GM19324 (cell line): Measurements from ENCODE around the gene IMMP2L.

Experiments
- ATAC-seq: cut with Tn5 transposase; IDR thresholded peaks from one replicate; pipeline ENCODE4 v1.9.1; 2021; ENCODE audit warnings: mild to moderate bottlenecking, moderate library complexity; ENCODE audit not compliant: unreplicated experiment, low FRiP score

The IMMP2L gene

DNA sequence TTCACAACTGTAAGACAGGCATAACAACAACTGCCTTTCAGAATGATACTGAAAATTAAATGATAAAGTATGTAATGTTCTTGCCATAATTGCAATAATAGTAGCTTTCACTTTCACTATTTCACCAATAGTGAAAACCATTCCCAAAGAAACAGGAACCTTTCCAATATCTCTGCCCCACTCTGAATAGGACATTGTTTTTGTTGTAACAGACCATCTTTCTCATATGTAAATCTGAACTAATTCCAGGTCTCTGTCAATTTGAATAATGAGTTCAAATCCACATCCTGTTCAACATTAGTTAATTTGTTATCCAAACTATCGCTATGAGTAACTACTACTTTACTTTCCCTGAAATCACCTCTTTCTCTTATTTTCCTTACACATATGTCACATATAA, 323.4 kb downstream of the IMMP2L start:
- ATAC-seq: no peak

DNA sequence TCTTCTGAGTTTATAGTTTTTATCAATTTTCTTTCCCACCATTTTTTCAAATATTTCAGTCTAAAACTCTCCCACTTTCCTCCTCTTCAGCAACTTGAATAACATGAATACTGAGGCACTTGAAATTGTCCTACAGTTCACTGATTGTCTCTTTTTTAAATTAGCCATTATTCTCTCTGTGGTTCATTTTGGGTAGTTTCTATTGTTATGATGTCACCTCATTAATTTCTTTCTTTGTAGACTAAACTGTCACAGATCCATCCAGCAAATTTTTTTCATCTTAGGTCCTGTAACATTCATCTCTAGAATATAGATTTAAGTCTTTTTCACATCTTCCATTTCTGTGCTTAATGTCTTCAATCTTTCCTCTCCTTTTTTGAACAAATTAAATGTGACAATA, 326.6 kb downstream of the IMMP2L start:
- no peak for ATAC-seq

DNA sequence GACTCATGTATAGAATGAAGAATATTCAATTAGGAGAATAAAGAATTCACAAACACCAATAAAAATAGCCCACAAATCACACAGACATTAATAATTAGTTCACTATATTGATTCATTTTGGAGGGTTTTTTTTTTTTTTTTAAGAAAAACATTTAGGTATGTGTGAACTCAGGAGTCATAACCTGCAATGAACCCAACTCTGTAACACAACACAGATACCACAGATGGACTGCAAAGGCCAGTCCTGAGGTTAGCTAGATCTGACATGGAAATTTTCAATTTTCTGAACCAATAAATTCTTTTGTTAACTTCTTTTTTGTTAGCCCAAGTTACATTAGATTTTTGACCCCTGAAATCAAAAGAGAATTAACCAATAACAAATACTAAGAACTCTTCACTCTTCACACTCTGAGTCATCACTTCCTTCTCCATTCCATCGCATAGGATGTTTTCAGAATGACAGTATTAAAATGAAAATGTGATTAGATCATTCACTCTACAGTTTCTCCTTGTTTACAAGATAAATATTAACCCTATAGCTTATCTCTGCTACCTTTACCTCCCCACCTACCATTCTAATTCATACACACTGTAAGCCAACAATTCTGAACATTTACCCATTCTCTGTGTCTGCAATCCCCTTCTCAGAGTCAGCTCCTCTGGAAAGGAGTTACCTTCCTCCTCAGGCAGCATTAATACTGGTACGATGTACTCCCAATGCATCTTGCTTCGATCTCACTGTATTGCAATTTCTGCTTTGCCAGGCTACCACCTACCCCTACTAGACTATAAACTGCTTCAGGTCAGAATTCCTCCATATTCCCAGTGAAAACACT, 329.8 kb downstream of the IMMP2L start:
- ATAC-seq: peak; percentile 66

DNA sequence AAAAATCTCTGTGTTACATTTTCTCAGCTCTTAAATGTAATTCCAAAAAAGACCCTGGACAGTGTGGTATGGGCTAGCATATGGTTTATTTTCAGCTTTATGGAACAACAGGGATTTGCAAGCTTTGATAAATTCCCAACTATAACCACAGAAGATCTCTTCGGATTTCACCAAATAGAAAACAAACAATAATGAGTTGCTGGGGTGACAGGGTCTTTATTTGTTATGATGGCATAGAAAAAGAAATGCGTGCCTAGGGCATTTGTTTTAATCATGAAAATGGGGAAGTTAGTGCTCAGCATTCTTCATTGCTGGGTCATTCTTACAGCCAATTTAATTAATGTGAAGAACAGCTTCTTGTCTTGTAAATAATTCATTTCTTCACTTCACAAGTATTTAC, 332.4 kb downstream of the IMMP2L start:
- no peak for ATAC-seq

DNA sequence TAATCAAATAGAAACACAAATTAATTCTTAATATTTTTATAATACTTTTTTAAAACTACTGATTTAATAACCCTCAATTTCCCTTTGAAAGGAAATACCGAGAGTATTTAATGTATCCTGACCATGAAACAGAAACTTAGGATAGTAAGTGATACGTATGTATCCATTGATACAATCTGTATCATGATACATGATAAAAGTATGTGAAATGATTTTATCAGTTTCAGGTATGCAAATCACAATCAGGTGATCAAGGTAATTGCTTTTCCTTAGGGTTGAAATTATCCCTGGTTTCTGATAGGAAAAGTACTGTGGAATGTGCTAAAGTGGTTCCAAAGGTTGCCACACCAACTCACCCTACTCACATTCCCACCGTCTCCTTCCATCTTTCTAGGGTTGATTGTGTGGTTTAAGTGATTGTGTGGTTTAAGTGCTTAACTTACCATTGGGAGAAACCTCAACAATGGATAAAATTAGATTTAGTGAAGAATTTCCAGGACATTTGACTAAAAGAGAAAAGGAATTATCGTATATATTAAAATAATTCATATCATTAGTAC, 333.0 kb downstream of the IMMP2L start:
- ATAC-seq: no peak

DNA sequence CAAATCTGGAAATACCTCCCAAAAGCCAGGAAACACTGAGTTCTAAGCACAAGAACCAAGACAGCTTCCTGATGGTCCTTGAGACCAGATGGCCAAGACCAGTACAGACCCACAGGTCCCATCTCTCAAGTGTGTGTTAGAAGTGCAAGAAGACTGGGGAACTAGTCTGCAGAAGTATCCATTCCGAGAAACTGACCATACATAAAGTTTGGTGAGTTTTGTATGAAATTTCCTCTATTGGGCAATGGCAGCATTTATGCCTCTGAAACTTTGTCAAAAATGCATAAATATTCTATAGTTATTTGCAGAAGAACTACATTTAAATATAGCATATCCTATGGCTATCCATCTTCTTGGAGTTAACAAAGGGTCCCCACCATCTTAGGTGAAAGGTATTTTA, 333.9 kb downstream of the IMMP2L start:
- no peak for ATAC-seq

DNA sequence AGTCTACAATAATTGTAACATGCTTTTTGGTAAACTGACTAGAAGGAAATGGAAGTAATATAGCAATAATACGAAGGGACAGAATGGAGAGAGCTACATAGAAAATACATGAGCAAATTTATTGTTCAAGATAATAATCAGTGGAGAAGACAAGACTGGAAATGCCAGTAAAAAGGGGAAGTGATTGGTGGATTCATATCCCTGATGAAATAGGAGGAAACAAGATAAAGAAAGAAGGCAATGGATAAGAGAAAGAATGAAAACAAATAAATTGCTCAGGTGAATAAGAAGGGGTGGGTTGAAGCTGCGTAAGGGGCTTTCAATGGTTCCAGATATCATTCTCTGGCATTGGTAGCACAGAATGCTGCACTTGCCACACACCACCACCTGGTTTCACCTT, 335.5 kb downstream of the IMMP2L start:
- no peak for ATAC-seq

DNA sequence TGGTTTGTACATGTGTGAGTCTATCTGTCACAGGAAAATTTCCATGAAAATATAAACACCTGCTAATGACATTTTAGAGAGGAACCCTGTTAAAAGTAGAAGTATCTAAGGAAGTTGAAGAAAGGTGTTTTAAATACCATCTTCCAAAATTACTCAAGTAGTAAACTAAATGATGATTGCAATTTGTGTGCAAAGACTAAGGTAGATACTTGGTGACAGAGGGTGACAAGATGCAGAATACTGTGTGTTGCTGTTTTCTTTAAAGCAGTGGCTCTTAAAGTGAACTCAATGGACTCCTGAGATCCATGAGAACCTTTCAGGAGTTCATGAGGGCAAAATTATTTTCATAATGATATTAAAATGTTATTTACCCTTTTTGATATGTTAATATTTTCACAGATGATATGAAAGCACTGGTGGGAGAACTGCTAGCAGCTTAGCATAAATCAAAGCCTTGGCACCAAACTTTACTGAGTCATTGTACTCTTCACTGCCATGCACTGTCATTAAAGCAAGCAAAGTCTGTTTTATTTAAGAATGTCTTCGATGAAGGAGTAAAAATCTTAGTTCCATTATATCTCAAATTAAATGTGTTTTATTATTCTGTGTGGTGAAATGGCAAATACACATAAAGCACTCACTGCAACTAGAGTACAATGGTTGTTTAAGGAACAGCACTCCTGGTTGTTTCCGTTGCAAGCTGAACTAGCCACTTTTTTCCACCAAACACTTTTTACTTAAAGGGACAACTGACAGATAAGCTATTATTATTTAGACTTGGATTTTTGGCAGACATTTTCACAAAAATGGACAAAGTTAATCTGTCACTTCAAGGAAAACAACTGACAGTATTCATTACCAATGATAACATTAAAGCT, 337.7 kb downstream of the IMMP2L start:
- ATAC-seq: no peak

DNA sequence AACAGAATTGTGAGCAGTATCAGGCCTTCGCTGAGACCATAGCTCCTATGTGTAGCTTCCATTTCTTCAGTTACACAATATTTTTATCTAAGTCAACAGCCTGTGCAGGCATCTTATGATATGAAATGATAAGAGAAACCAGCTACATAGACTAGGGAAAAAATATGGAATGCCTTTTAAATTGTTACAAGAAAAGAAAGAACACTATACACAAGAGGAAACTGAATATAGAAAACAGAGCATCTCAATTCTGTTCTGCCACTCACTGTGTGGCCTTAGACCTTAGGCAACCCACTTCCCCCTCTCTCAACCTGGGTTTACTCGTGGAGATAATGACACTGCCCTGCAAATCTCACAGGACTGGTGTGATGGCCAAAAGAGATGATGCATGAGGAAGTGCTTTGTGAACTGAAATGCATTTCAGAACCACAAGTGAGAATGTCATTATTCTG, 338.5 kb downstream of the IMMP2L start:
- ATAC-seq: no peak

DNA sequence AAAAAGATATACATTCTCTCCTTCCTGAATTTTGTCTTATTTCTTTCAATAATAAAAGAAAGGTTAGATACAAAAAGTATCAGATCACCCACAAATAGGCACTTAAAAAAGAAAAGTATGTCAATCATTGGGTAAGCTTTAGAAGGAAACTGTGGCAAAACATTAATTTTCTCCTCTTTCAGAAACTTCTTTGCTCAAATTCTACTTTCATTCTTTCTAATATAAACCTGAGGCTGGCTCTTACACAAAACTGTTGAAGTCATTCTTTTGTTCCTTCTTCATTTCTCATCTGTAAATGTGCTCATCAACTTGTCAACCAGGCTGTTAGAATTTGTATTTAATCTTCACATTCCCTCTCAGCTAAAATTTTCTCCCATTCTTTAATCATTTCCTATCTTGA, 346.7 kb downstream of the IMMP2L start:
- ATAC-seq: no peak

DNA sequence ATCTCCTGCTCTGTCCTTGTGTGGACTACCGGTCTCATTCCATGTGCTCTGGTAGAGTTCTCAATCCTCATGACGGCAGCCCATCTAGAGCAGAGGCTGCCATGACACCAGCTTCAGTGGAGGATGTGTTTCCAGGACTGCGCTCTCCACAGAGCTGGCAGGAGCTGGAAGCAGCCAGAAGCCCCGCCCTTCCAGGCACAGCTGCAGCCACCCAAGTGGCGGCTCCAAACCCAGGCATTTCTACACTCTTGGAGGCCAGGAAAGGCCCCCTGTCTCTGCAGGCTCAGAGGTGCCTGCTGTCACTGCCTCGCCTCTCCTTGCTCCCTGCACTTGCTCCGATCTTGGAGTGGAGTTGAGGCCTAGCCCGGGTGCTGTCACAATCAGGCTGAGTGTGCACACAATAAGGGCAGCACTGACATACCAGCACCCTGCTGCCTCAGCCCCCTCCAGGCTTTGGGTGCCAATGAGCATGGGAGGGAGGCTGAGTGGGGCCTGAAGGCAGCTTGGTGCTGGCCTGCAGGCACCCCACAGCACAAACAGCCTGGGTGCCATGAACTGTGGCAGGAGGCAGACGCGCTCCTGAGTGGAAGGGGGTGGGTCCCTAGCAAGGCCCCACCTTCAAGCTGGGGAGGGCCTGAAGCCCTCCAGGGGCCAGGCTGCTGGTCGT, 349.3 kb downstream of the IMMP2L start:
- ATAC-seq: no peak

DNA sequence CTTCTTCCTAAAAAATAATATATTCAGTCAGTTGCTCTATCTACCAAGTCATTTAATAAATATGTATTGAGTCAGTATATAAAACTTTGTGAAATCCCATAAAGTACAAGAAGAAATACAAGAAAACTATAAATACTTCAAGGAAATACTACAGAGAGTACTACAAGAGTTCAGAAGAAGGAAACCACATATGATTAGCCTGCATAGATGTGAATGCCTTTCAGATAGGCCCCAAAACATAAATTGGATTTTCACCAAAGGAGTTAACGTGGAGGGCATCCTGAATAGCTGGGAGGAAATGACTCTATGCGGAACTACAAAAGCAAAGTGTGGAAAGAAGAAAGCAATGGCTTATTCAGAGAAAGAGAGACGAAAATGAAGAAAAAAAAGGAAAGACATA, 351.3 kb downstream of the IMMP2L start:
- no peak for ATAC-seq

DNA sequence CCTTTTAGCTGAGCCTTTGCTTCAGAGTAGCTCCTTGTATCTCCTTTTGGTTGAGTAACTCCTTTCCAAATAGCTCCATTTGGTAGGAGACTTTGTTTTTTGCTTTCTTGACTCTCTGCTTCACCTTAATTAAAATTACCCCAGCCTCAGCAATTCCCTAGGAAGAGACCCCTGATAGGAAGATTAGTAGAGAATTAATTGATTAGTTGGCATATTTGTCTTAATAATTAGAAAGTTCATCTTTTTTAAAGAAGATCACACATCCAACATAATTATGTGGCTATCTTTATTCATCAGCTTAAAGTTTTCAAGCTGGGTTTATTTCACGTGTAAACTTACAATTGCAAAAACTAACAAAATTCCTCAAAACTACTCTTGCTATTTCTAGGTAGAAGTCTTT, 352.2 kb downstream of the IMMP2L start:
- no peak for ATAC-seq

DNA sequence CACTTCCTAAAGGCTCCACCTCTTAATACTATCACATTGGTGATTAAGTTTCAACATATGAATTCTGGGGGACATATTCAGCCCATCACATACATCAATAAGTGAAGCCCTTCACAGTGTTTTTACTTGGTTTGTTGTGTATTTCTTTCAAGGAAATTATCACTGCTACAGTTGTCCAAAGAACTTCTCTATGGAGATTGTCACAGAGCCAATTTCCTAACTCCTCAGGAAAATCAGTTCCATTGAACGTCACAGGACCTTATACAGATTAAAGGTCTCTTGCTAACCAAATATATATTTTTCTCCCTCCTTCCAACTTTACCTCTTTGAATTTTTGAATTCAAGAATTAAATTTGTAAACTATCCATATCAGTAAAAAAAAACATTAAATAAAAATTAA, 357.0 kb downstream of the IMMP2L start:
- ATAC-seq: no peak

DNA sequence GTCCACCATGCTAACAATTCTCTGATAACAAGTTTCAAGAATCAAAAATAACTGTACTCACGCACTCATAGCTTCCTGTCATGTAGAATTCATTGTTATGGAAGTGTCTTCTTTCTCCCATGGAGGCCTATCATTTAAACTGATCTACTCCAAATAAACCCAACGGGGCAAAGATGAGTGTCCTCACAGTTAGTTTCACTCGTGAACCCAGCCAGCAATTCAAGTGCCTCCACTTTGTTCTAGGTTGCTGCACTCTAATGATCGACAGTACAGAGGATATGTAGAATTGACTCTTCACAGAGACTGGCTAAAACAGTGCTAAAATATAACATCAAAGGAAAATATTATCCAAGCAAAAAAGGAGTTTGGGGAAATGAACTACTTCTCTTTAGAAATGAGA, 360.0 kb downstream of the IMMP2L start:
- ATAC-seq: no peak

DNA sequence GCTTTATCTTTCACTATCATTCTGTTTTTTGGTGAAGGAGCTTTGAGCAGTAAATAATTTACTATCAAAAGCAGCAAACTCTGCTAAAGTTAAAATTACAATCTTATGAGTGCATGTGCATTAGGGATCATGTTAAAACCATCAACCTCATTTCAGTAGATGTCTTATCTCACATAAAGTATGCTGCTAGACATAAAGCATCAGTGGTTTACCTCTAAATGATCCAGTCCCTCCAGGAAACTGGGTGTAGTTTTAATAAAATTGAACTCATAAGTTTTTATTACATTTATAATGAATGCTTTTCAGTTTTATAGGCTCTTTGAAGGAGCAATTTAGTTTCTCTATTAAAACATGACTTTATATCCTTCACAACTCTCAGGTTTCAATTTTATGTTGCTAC, 362.6 kb downstream of the IMMP2L start:
- ATAC-seq: no peak

DNA sequence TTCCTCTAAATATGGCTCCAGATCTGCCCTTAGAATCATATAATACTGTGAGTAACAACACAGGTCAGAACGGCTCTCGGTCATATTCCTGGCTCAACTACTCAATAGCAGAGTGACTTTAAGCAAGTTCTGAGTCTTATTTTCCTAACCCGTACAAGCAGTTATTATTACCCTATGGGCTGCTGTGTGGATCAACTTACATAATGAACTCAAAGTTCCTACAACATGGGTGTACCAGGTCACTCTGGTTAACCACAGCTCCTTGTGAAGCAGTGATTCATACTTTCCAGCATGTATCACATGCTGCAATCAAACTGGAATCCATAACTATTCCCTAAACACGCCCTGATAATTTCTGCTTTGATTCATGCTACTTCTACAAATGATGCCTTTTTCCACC, 364.0 kb downstream of the IMMP2L start:
- ATAC-seq: no peak

DNA sequence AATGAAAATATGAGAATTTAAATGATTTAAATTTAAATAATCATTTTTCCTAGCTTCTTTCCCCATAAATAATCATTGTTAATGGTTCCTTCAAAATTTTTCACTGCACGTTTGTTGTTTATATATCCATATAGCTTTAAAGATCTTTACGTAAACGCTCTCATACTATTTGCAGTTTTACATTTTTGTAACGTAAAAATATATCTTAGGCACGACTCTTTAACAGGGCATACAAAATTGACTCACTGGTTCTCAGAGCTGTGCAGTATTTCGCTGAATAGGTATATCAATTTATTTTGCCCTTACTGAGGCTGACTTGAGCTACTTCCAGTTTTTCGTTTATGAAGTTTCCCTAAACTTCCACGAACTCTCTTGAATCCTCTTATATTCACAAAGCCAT, 365.6 kb downstream of the IMMP2L start:
- ATAC-seq: no peak

DNA sequence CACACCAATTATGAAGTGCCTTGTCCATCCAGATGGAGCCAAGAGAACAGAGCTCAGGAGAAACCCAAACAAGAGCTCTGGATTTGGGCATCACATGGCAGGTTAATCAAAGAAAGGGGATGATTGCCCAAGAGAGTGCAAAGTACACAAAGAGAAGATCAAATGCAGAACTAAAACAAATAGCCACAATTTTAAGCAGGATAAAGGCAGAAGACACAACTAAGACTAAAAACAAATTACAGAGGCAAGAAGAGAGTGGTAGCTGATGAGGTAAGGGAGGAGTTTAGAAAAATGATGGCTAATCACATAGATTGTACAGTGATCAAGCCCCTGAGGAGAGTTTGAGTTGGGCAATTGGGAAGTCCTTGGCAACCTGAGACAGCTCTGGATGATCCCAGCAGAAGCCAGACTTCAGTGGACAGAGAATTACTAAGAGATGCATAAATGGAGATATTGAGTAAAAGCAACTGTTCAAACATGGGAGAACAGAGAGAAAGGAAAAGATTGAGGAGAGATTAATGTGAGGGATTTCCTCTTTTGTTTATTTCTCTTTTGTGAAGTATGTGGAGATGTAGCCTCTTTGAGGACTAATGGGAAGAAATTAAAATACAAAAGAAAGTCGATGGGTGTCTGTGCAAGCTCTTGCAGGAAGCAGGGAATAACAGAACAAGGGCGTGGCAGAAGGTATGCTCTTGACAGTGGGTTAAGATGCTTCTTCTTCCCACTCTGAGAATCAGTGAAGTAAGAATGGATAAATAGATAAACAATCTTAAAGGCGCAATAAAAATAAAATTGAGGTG, 369.5 kb downstream of the IMMP2L start:
- ATAC-seq: no peak

DNA sequence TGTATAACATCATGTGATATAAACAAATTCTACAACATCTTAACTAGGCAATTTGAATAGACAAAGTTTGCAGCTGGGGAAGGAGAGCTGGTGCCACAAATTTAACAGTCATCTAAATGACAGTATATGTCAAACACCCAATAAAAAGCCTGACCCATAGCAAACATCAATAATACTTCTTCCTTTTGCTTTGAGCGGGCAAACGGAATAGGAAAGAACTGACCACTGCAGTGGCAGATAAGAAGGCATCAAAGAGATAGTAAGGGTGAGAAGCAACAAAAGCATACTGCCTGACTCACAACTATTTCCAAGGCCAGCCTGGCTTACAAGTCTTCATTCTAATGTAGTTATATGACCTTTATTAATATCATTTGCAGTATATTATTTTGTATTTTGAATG, 371.5 kb downstream of the IMMP2L start:
- no peak for ATAC-seq
